ENCODE measurements around the gene RBMS3.

- TF ChIP-seq CTCF (IDR thresholded peaks at IDR 0.05) = no peak
- no peak for TF ChIP-seq POLR2A (IDR thresholded peaks at IDR 0.05)
- TF ChIP-seq EP300 (IDR thresholded peaks at IDR 0.05) = no peak
Measured at GRCh38 chr3:29653680-29654079, 372.8 kb downstream of the RBMS3 start.
